HCT116 (cell line): ENCODE results near the gene C10orf62. TPM values are rescaled to one million over a fixed set of nuclear protein-coding genes. Genes with fewer than 3 reads are reported as not detected.
"Not testable (repeated sequence)": the region's sequence is repeated elsewhere in the genome, so short reads cannot be mapped to it uniquely, and the experiment has no call there.

ENCODE experiments used
- ATAC-seq: fragments of 200-7000 bp; cut with Tn5 transposase; 2 replicates; pipeline ENCODE4 v1.9.1; 2020; ENCODE audit warnings: mild to moderate bottlenecking, moderate library complexity
- BruUV-seq: library from RNA; stranded (reverse); fragments of 400-500 nt; replicated peaks from 2 replicates; lab custom pipeline; 2021; lab: Mats Ljungman, UMichigan
- CTCF ChIA-PET: fragments of 300-600 bp; sonication (Branson Sonifier 250); formaldehyde crosslinking; loops from one replicate; lab custom pipeline; 2021; ENCODE audit warnings: antibody characterized with exemption; lab: Charles Lee
- POLR2A ChIA-PET: fragments of 300-600, 350-600 bp; sonication (Branson Sonifier 250); formaldehyde crosslinking; loops from one replicate; lab custom pipeline; 2021; ENCODE audit warnings: antibody characterized with exemption; lab: Charles Lee
- RAD21 ChIA-PET, 2 experiments: fragments of 300-600 bp; sonication (Branson Sonifier 250); formaldehyde crosslinking; loops; one replicate each; lab custom pipeline; 2023; ENCODE audit warnings: low total read pairs in 2 of 2; ENCODE audit not compliant: uncharacterized antibody in 2 of 2, unreplicated experiment in 2 of 2, low non-redundant PET in 1 of 2; lab: Charles Lee
- DNase-seq: peaks from one replicate; pipeline ENCODE4 v3.0.0-alpha.2; 2010; ENCODE audit warnings: low read depth, low spot score
- H2AFZ ChIP-seq: fragments of 200-600 bp; shearing (Covaris generic), sonication (generic); 2 replicates; pipeline ENCODE4 v1.6.1; 2017; ENCODE audit warnings: low read depth, mixed run types, mixed read lengths, antibody characterized with exemption, low read length; ENCODE audit not compliant: poor library complexity, severe bottlenecking
- H3K27ac ChIP-seq: 2 replicates; pipeline ENCODE4 v1.5.1; 2012; ENCODE audit warnings: low read depth, low read length
- H3K27me3 ChIP-seq: fragments of 200-600 bp; sonication (generic); 2 replicates; pipeline ENCODE4 v1.6.1; 2016; ENCODE audit warnings: mixed run types, low read length, mixed read lengths; ENCODE audit not compliant: insufficient read depth
- H3K36me3 ChIP-seq, 2 experiments: fragments of 200-500 bp in 1 of 2; fragments of 200-600 bp in 1 of 2; sonication (Bioruptor generic) in 1 of 2; sonication (generic) in 1 of 2; 2 replicates each; pipeline versions ENCODE4 v1.5.1 to v1.6.1; 2014 to 2016; ENCODE audit warnings: low read length in 2 of 2, inconsistent platforms in 1 of 2, mixed read lengths in 1 of 2, mixed run types in 1 of 2; ENCODE audit not compliant: insufficient read depth in 2 of 2, control insufficient read depth in 1 of 2
- H3K4me1 ChIP-seq, 2 experiments: fragments of 200-600 bp in 1 of 2; sonication (generic) in 1 of 2; 2 replicates each; pipeline versions ENCODE4 v1.5.1 to v1.6.1; 2012 to 2017; ENCODE audit warnings: low read length in 2 of 2, inconsistent platforms in 1 of 2, mild to moderate bottlenecking in 1 of 2, mixed read lengths in 1 of 2, mixed run types in 1 of 2, moderate library complexity in 1 of 2; ENCODE audit not compliant: insufficient read depth in 2 of 2, control insufficient read depth in 1 of 2
- H3K4me2 ChIP-seq: fragments of 200-600 bp; sonication (generic); 2 replicates; pipeline ENCODE4 v1.6.1; 2017; ENCODE audit warnings: mixed run types, low read length, mixed read lengths
- H3K4me3 ChIP-seq, 2 experiments: fragments of 200-600 bp in 1 of 2; sonication (generic) in 1 of 2; replicated peaks in 1 of 2; 2 replicates each; pipeline ENCODE4 v1.5.1; 2011 to 2016; ENCODE audit warnings: low read length in 2 of 2, control low read depth in 1 of 2, low read depth in 1 of 2, mild to moderate bottlenecking in 1 of 2, mixed read lengths in 1 of 2, mixed run types in 1 of 2
- H3K79me2 ChIP-seq: fragments of 200-600 bp; sonication (generic); 2 replicates; pipeline ENCODE4 v1.6.1; 2017; ENCODE audit warnings: mild to moderate bottlenecking, mixed run types, low read length, moderate library complexity, mixed read lengths; ENCODE audit not compliant: insufficient read depth
- H3K9ac ChIP-seq: fragments of 200-600 bp; sonication (generic); 2 replicates; pipeline ENCODE4 v1.6.1; 2016; ENCODE audit warnings: low read length, mixed read lengths
- H3K9me2 ChIP-seq: fragments of 200-600 bp; sonication (generic), shearing (Covaris generic); 2 replicates; pipeline ENCODE4 v1.6.1; 2017; ENCODE audit warnings: mixed run types, mild to moderate bottlenecking, moderate library complexity; ENCODE audit not compliant: insufficient read depth
- H3K9me3 ChIP-seq, 2 experiments: fragments of 200-500 bp in 1 of 2; fragments of 200-600 bp in 1 of 2; sonication (Bioruptor generic) in 1 of 2; sonication (generic) in 1 of 2; 2 replicates each; pipeline ENCODE4 v1.6.1; 2014 to 2017; ENCODE audit warnings: low read length in 2 of 2, mixed read lengths in 2 of 2, inconsistent platforms in 1 of 2, low read depth in 1 of 2, mild to moderate bottlenecking in 1 of 2, mixed run types in 1 of 2, moderate library complexity in 1 of 2; ENCODE audit not compliant: control insufficient read depth in 1 of 2, insufficient read depth in 1 of 2
- H4K20me1 ChIP-seq: fragments of 200-600 bp; sonication (generic), shearing (Covaris generic); 2 replicates; pipeline ENCODE4 v1.6.1; 2017; ENCODE audit warnings: mixed run types, mild to moderate bottlenecking, moderate library complexity; ENCODE audit not compliant: insufficient read depth
- CBX3 ChIP-seq: IDR thresholded peaks from 2 replicates; pipeline ENCODE4 v1.6.1; 2012; ENCODE audit warnings: low read depth
- CEBPB ChIP-seq: IDR thresholded peaks from 2 replicates; pipeline ENCODE4 v1.6.1; 2012; ENCODE audit warnings: low read depth
- SRF ChIP-seq: IDR thresholded peaks from 2 replicates; pipeline ENCODE4 v1.6.1; 2012; ENCODE audit warnings: low read depth
- TCF7L2 ChIP-seq: IDR thresholded peaks from 2 replicates; pipeline ENCODE4 v1.7.0; 2011; ENCODE audit warnings: borderline replicate concordance, inconsistent platforms; ENCODE audit not compliant: insufficient read depth, insufficient read length; ENCODE audit errors: extremely low read depth
- intact Hi-C: fragments of 100-400 bp; cut with micrococcal nuclease; formaldehyde crosslinking; loops from 2 replicates; pipeline ENCODE4 v1.10.0; 2022
- total RNA-seq: library from RNA; stranded (reverse); gene quantifications from one replicate; pipeline ENCODE4 v1.2.1, GENCODE V29; 2021; ENCODE audit not compliant: unreplicated experiment

The C10orf62 gene
- total RNA-seq, 1 experiment from 2014 or later, result 0.32 TPM

GRCh38 chr10:97562329-97562728 lies 27.2 kb upstream of the C10orf62 start:
- BruUV-seq, intact Hi-C loops, H2AFZ ChIP-seq, POLR2A ChIA-PET, DNase-seq, H3K4me2 ChIP-seq, H3K27me3 ChIP-seq, CTCF ChIA-PET, H3K9ac ChIP-seq, H3K4me3 ChIP-seq, H4K20me1 ChIP-seq, H3K36me3 ChIP-seq, H3K79me2 ChIP-seq, H3K4me1 ChIP-seq, RAD21 ChIA-PET, H3K9me2 ChIP-seq: not testable (repeated sequence)
- H3K9me3 ChIP-seq, result peaks cover 0 to 15% of the 10 kb centered on the region in 2 experiments; a peak in 1 of 4 replicates
- TF ChIP-seq CBX3, result peak; percentile 79
- TF ChIP-seq, all 23 proteins: peak for 1; not testable (repeated sequence) for 22
- ATAC-seq, H3K27ac ChIP-seq: not testable (repeated sequence)

- intact Hi-C loops, result no loop called here
- Histone ChIP-seq H3K9ac (no peak overlapping the region), H3K4me2 (no peak overlapping the region), H3K79me2 (no peaks in the 10 kb centered on the region), H2AFZ (no peak overlapping the region), H3K27ac (no peak overlapping the region), H4K20me1 (no peaks in the 10 kb centered on the region), H3K9me3 (peaks cover 0 to 15% of the 10 kb centered on the region in 2 experiments; a peak in 1 of 4 replicates), H3K27me3 (no peaks in the 10 kb centered on the region), H3K9me2 (no peaks in the 10 kb centered on the region), H3K36me3 (no peaks in the 10 kb centered on the region), H3K4me3 (no peak overlapping the region), H3K4me1 (no peaks in the 10 kb centered on the region)
- TF ChIP-seq CEBPB, result no peak
- no peak for TF ChIP-seq TCF7L2
- TF ChIP-seq SRF, result no peak
- DNase-seq, result no peak
- ChIA-PET RAD21 (no interaction called here), POLR2A (no interaction called here), CTCF (no interaction called here)
- no TSS peak for BruUV-seq
- ATAC-seq, result no peak
Measured at GRCh38 chr10:97563337-97563736, 26.2 kb upstream of the C10orf62 start.
